Left lobe of liver (tissue), 2 donors: ENCODE data around the gene PXDN. TPM values are rescaled to one million over a fixed set of nuclear protein-coding genes. Genes with fewer than 3 reads are reported as not detected.
"Not testable (repeated sequence)": the region's sequence is repeated elsewhere in the genome, so short reads cannot be mapped to it uniquely, and the experiment has no call there.

ENCODE experiments used
- ATAC-seq: fragments of 200-7000 bp; cut with Tn5 transposase; one replicate; pipeline ENCODE4 v1.9.1; 2020; ENCODE audit warnings: mild to moderate bottlenecking, moderate library complexity
- DNase-seq: peaks from one replicate; pipeline ENCODE4 v3.0.0-alpha.2; 2020; ENCODE audit warnings: low spot score
- total RNA-seq: library from RNA; stranded (reverse); gene quantifications from one replicate; pipeline ENCODE4 v1.2.1, GENCODE V29; 2021
- donor health status: DM: no; HTN: no; CAD: no; lungs with moderate emphysema.
- donor health status: DM: no; HTN: yes; CAD: no.

The PXDN gene
- total RNA-seq, 1 donor from 2014 or later, result 9.4 TPM

DNA sequence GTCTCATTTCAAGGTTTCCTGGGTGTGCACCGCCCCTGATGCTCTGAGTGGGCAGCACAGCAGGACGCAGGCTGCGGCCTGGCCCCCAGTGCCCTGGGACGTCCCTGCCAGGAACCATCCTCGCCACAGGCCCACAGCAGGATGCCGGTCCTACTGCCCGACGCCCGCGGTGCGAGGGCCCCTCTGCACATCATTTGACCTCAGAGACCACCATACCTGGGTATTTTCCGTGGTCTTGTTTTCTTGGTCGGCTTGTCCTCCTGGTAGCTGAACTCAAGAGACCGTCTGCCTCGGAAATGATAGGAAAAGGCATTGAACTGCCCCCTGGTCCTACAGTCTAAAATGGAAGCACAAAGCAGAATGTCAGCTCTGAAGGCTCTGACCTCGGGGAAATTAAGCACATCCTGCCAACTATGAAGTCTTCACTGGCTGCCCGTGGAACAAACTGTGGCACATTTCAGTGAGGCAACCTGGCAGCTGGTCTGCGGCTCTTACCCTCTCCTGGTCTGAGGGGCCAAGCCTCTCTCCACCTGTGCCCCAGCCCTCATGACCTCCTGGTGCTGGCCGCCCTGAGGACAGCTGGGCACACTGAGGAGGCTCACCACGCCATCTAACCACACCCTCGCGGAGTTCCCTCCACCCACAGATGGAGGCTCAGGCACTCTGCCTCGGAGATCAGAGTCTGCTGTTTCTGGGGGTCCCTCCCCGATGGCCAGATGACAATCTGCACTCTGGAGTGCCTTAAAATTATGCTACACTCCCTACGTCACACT, 105.0 kb downstream of the PXDN start:
- no peak for DNase-seq
- ATAC-seq, result no peak

DNA sequence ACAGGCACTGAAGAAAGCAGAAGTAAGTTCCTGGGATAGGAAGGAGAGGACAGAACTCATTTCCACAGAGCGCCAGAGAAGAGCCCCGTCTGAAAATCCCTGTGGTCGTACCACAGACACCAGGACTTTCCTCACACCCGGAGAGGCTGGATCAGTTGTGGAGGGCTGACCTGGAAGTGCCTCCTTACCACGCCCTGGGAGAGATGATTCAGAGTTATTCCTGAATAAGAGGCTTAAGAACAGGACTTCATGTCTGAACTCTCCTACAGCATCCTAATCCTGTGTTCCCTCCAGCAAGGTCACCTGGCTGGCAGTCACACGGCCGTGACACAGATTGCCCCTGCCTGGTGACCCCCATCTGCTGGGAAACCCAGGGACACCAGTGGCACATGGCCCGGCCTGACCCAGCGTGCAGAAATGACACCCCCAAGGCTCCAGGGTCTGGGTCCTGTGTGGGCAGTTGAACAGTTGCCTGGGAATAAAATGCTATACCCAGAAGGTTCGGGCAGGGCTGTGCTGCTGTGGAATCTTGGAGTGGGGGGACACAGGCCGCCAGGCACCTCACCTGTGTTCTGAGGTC, 105.9 kb downstream of the PXDN start:
- no peak for ATAC-seq
- no peak for DNase-seq

DNA sequence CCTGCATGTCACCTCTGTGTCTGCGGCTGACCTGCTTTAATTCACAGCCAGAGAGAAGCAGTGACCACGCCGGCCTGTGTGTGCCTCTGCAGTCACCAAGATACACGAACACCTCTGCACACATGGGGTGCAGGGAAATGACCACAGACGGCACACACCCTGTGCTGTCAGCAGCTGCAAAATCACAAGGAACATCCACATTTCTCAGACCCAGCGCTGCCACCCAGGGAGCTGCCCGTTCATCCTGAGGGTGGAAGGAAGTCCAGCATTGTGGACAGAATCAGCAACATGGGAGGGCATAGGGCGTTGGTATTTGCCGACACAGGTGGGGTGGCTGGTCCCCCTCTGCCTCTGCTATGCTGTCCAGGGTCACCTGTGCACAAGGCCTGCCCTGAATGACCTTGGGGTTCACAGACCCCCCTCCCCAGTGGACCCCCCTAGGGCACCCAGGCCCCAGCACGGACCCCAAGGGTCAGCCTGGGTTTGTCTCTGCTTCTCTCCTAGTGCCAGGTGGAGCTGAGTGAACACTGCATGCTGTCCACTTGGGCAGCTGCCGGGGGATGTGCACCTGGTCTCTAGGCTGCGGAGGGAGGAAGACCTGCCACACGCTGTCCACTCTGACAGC, 107.4 kb downstream of the PXDN start:
- DNase-seq (no peak), ATAC-seq (no peak)

DNA sequence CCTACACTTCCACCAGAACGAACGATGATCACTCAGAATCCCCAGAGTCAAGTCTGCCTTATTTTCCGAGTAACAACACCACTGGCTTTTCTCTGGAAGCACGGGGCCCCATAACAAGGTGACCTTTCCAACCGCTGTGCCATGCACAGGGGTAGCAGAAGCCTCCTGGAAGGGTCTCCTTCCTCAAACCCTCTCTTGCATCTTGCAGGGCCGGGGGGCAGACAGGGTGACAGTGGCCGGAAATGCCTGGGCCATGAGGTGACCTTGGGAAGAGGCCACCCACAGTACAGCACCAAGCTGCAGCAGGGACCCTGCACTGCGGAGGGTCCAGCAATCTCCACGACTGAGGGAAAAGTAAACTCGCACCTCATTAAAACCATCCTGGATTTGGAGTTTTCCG, 108.5 kb downstream of the PXDN start:
- ATAC-seq (no peak), DNase-seq (no peak)

DNA sequence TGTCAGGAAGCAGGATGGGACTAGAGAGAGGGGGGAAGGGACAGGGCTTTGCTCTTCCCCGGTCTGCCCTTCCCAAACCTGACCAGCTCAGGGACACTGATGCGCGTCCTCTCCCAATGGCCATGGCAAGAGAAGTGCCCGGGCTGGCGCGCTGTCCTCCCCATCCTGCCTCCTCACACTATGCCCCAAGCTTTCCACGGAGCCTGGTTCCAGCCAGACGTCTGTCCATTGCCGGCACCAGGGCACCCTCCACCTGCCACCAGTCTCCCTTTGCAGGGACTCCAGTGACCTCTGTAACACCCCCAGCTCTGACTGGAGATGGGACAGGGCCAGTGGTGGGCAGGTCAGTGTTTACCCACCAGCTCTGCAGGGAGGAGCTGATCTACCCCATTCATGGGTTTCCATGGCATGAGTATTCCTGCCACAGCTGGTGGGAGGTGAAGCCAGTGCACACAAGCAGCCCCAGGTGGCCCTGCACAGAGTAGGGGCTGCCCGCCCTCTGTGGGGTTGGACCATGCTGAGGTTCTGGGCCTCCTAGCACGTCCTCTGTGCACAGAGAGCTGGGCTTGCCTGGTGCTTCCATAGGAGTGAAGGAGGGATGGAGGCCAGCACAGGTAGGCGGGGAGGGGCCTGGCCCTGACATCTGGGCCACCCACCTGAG, 109.5 kb downstream of the PXDN start:
- DNase-seq, result no peak

DNA sequence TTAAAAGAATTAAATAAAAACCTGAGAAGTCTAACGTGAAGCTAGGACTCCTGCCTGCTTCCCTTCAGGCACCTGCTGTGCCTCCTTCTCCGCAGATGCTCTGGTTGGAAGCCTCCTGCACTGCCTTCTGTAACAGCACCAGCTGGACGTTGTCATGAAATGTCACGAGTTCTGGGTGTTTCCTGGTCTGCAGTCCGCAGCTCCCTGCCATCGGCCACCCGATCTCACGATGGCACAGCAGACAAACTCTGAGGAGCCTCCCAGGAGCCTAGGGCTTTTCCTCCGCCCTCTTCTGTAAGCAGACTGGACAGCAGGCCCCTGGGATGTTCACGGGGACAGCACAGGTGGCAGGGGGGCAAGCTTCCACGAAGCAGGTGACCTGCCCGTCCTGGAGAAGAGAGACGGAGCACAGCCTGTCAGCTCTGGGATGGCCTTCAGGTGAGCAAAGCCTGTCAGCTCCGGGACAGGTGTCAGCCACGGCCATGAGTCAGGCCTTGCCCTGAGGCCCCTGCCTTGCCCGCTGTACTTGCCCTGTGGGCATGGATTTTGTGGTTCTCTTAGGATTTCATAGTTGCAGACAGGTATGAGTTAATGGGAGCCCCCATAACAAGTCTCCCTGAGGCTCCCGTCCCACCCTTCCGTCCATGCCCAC, 110.3 kb downstream of the PXDN start:
- ATAC-seq, result no peak
- DNase-seq, result no peak

More for the DNA sequence above, 109.5 kb downstream of the PXDN start:
- no peak for ATAC-seq

DNA sequence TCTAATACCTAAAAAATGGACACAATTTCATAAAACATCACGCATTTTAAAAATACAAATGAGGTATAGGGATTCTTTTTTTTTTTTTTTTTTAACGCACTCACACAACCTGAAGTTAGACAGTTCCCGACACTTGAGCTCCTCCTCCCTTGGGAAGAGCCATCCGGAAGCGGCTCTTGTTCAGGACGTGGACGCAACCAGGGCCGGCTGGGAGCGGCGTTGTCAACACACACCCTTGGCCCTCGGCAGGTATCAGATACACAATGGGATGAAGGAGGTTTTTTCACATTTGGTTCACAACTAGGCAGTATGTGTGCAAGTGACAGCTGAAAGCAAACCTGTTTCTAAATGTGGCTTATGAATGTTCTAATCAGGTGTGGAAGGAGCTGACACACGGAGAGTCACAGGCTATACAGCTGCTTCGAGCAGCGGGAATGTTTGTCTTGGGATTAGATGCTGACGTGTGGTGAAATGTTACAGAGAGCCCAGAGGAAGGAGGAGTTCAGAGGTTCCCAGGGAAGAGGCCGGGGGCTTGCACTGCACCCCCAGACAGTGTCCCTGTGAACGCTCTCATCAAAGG, 111.1 kb downstream of the PXDN start:
- DNase-seq, result no peak
- no peak for ATAC-seq

DNA sequence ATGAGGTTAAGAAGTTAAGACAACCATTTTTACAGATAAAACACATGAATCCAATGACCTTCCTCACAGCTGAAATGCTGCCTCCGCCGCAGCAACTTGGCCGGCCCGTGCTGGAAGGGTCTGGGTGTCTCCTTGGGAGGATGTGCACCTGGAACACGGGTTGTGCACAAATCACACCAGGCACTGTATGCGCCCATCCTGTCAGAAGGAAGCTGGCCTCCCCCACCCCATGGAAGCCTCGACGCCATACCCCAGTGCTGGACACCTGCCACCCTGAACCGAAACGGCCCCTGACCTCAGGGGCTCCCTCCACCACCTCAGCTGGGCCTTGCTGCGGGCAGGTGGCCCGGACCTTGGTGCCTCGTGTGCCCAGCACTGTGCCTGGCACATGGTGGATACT, 111.8 kb downstream of the PXDN start:
- DNase-seq, result no peak
- ATAC-seq, result no peak

DNA sequence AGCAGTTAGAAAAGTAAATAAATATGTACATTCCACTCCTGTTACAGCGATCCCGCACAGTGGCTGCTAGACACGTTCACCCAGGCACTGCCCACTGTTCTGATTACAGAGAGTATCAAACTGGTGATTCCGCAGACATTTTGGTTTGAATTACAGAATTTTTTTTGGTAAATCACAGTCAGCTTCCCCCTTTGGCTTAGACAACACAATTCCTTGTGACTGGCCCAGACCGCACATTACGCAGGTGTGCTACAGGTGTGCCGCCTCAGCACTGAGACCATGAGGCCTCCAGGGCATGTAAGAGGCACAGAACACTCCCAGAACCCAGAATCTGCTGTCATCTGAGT, 112.3 kb downstream of the PXDN start:
- no peak for ATAC-seq
- no peak for DNase-seq

DNA sequence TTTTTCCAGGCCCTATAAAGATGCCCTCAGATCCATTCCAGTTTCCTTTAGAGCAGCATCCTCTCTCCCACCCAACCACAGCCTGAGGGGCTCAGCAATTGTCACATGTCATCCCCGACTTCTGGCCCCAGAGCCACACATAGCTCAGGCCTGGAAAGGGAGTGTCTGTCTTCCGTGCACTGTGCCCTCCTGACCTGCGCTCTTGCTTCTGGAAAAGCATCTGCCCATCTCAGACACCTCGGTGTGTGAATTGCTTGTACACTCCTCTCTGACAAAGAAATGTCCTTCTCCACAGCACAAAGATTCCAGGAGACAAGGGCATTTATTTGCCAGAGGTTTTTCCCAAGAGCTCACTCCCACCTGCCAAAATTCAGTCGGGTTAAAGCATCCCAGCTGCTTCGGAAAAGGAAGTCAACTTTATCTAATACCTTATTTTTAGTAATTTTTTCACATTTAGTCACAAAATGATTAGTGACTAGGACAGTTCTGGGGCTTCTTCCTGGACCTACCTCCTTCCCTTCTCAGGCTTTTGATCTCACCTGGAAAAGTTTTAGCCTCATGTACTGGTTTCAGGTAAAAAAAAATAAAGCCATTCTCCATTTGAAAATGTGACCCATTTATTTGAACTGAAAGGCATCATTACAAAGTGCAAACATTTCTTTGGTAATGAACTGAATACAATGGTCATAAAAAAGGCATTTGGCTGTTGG, 112.9 kb downstream of the PXDN start:
- DNase-seq, result no peak
- no peak for ATAC-seq

DNA sequence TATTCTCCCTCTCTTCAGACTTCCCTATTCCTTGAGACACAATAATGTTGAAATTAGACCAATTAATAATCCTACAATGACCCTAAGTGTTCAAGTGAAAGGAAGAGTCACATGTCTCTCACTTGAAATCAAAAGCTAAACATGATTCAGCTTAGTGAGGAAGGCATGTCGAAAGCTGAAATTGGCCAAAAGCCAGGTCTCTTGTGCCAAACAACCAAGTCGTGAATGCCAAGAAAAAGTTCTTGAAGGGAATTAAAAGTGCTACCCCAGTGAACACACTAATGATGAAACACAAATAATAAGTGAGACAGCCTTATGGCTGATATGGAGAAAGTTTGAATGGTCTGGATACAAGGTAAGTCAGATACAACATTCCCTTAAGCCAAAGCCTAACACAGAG, 115.4 kb downstream of the PXDN start:
- no peak for DNase-seq
- ATAC-seq, result no peak

DNA sequence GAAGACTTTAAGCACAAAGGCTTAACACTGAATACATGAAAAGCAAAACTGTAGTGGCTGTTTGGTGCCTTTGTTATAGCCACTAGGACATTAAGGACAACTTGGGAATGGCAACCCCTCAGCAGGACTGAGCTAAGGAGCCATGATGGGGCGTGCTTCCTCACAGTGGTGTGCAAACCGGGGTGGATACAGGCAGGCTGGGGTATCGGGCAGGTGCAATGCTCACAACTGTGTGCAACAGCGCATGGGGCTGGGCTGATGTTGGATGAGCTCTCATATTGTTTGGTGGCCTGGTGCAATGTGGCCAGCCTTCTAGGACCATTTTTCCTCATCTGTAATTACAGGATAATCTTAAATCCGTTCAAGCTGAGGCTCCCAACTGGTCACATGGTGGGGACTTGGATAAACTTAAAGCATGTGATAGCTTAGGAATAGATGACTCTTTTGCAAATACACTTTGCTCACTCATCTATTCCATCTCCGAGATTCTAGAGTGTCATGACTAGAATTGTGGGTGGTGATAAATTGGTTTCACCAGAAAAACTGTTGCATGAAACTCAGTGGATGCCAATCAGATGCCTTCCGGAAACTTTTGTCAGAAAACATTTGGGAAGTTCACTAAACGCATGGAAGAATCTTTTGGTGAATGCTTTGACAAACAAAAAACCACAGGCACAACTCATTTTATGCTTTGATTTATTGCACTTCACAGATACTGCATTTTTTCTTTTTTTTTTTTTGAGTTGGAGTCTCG, 116.5 kb downstream of the PXDN start:
- DNase-seq (no peak), ATAC-seq (no peak)

DNA sequence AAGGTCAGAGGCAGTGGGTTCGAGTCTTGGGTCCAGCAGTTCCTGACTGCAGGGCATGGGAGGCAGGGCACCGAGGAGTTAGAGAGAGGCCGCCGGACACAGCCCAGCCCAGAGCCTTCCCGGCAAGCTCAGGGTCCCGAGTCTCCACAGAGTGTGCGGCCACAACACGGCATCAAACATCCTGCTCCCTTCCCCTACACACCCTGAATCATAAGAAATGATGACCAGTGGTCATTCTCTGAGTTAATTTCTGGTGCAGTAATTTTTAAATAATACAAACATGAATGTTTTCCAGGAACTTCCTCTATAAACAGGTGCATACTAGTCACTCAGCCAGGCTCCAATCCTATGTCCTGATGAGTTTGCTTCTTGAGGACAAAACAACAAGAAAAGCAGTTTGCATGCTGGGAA, 118.0 kb downstream of the PXDN start:
- DNase-seq, result no peak
- no peak for ATAC-seq

DNA sequence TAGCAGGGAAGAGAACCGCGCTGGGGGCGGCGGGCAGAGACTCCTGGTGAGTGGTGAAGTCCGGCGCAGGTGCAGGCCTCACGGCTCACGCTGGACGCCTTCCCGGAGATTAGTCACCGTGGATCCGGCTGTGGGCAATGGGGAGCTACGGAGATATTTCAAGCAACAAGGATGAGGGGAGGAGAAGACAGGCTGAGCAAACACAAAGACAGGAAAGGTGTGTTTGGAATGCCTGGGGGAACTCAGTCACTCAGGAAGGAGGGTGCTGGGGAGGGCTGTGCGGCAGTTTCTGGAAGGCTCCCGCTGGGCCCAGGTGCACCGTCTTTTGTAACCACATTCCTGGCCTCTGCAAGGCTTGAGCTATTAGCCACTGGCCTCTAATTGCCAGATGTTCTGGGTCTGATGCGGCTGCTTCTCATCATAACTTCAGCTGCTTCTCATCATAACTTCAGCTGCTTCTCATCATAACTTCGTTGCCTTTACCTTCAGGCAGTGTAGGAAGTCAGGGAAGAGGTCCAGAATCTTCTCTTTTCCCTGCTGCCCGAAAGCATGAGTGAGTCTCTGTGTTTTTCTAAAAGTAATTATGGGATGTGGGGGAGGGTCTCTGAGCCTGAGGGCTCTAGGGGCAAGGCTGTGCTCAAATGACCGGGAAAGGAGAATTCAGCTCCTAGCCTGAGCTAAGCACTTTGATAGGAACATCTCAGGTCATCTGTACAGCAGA, 118.9 kb downstream of the PXDN start:
- DNase-seq, result no peak
- ATAC-seq, result no peak

DNA sequence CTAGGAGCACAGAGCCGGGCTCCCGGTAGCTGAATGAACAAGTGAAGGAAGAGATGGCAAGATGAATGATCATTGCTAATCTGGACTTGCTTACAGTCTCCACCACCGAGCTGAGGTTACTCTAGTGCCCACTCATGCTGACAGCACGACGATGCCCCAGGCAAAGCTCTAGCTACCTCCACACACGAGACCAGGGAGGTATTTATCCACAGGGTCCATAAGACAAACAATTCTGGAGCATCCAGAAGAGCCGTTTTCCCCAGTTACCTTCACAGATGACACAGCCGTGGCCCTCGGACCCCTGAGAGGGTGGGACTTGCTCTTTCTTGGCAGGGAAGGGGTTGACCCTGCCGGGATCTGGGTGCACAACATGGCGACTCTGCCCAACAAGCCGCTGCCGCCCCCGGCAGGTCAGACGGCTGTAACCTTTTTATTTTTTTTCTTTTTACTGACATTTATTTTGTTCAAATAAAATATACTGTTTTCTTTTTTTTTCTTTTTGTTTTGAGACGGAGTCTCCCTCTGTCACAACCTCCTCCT, 120.3 kb downstream of the PXDN start:
- no peak for ATAC-seq
- DNase-seq, result no peak

DNA sequence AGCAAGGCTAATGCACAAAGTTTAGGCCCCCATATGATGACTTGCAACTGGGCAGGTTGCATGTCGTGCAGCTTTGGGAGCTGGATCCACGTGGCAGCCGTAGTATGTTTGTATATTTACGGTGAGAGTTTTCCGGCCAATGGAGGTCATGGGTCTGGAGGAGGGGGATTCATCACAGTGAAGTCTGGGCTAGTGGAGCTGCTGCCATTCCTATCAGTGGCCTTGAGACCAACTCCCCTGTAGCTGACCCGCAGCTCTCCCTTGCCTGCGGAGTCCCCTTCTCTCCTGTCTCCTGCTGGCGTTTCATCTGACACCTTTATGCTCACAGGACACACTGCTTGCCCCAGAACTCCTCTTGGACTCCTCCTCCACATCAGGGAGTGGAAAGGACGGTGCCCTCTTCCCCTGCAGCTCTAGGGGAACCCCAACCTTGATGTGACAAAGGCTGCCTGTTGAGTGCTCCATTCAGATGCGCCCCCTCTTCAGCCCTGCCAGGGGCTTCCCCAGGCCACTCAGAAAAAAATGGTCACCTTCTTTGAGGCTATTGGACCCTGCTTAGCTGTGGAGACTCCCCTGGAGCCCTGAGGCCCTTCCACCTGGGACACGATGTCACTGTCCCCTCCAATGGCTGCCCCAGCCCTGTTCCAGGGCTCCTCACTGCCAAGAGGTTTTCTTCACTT, 121.7 kb downstream of the PXDN start:
- ATAC-seq (no peak), DNase-seq (no peak)

DNA sequence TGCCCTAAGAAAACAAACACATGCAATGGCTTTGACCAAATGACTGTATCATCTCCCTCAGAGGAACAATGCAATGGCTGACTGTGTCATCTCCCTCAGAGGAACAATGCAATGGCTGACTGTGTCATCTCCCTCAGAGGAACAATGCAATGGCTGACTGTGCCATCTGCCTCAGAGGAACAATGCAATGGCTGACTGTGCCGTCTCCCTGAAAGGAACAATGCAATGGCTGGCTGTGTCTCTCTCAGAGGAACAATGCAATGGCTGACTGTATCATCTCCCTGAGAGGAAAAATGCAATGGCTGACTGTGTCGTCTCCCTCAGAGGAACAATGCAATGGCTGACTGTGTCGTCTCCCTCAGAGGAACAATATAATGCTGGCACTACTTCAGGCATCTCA, 122.3 kb downstream of the PXDN start:
- DNase-seq, ATAC-seq: not testable (repeated sequence)

DNA sequence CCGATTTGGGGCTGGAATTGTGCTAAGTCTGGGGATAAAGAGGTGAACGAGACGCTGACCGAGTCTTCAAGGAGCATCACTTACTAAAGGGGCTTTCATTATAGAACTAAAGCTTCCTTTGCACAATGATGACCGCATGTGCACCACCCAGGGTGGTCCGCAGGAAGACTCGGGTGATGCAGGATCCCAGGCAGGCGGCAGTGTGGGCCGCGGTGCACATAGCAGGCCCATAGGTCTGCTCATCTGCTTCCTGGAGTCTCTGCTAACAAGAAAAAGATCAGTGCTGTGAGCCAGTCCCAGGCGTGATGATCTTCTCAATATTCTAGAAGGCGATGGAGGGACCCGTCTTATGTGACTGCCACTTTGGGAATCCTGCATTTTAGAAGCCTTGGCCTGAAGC, 122.8 kb downstream of the PXDN start:
- DNase-seq, result no peak
- ATAC-seq, result no peak
